ENCODE measurements around the gene AQP6. TPM values are rescaled to one million over a fixed set of nuclear protein-coding genes. Genes with fewer than 3 reads are reported as not detected.

The AQP6 gene
- total RNA-seq, 1 experiment from 2014 or later: 0.09 TPM

DNA sequence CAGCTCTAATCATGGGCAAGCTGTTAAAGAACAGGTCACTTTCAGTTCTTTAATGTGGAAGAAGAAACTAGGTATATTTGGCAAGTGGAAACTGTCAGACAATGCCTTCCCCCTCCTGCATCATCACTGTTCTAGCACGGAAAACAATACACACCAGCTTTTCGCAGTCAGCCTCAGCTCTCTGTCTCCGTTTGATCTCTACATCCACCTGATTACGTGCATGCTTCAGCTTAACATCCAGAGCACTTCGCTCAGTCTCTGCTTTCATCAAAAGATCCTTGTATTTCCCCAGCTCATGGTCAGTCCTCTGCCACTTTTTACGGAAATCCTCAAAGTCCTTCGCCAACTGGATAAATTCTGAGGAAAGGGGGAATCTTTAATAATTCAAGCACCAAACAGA lies 33.5 kb downstream of the AQP6 start:
- Histone ChIP-seq H2BK120ac (ENCODE audit: low read depth, low read length, poor library complexity, severe bottlenecking) (no peak overlapping the region), H2BK5ac (ENCODE audit: insufficient read length, low read length) (no peak overlapping the region), H3K14ac (ENCODE audit: insufficient read depth, low read length) (no peak overlapping the region), H4K91ac (ENCODE audit: insufficient read length, low read depth, low read length) (no peak overlapping the region), H2AK5ac (ENCODE audit: insufficient read length, low read length) (no peak overlapping the region), H2BK12ac (ENCODE audit: insufficient read length, low read depth, low read length) (no peak overlapping the region), H3K4me2 (ENCODE audit: insufficient read depth, insufficient read length, low read length) (no peak overlapping the region), H3K27me3 (ENCODE audit: insufficient read depth, low read length) (no peaks in the 10 kb centered on the region), H2BK15ac (ENCODE audit: low read depth, low read length) (no peak overlapping the region), H3K56ac (ENCODE audit: insufficient read length, low read depth, low read length) (no peak overlapping the region), H3K79me1 (ENCODE audit: insufficient read depth, low read depth, low read length, poor library complexity, severe bottlenecking) (peaks cover 3% of the 10 kb centered on the region), H4K20me1 (ENCODE audit: control insufficient read depth, insufficient read depth, insufficient read length) (no peaks in the 10 kb centered on the region), H3K4ac (ENCODE audit: low read depth, low read length) (no peak overlapping the region), H4K8ac (replicated peaks; ENCODE audit: insufficient read length, low read depth, low read length) (no peak overlapping the region), H3T11ph (ENCODE audit: low read length) (no peak overlapping the region), H3K79me2 (ENCODE audit: insufficient read depth, low read length) (no peaks in the 10 kb centered on the region), H3K23me2 (ENCODE audit: insufficient read length, low read depth, low read length, poor library complexity, severe bottlenecking) (no peaks in the 10 kb centered on the region), H3K23ac (ENCODE audit: insufficient read length, low read depth, low read length) (no peak overlapping the region), H3K9me3 (ENCODE audit: control insufficient read depth, low read depth, low read length) (no peaks in the 10 kb centered on the region), H4K5ac (ENCODE audit: insufficient read length, low read depth, low read length) (no peak overlapping the region), H3K18ac (ENCODE audit: insufficient read length, low read depth, low read length) (no peak overlapping the region), H2BK20ac (ENCODE audit: low read depth, low read length, poor library complexity, severe bottlenecking) (no peak overlapping the region), H3K4me1 (ENCODE audit: insufficient read depth, low read length) (no peaks in the 10 kb centered on the region), H3K9ac (ENCODE audit: extremely low read depth, insufficient read length, low read length) (no peak overlapping the region), H2AFZ (ENCODE audit: low read length) (no peak overlapping the region), H3K27ac (ENCODE audit: insufficient read length, low read depth, low read length) (no peak overlapping the region)
- no peak for TF ChIP-seq CTCF (conservative IDR thresholded peaks at IDR 0.05)
- Mint-ChIP-seq H3K27me3 (ENCODE audit: low read depth) (no peaks in the 10 kb centered on the region), H3K4me1 (no peaks in the 10 kb centered on the region), H3K36me3 (ENCODE audit: insufficient read depth in 1 of 3, low read depth in 3 of 3) (peaks cover 7 to 62% (median 53%) of the 10 kb centered on the region in 3 experiments; a peak in 6 of 7 replicates), H3K9me3 (no peaks in the 10 kb centered on the region), H3K4me3 (no peak overlapping the region), H3K27ac (no peak overlapping the region)
- DNase-seq: no peak
- no CpG with 5 or more reads among the region's 7 CpGs for WGBS (ENCODE audit: extremely low coverage, insufficient read length, low lambda C conversion rate)

Data from H9 (cell line).